GM19438 (cell line): ENCODE results near the gene RPRML.
"Not testable (repeated sequence)": the region's sequence is repeated elsewhere in the genome, so short reads cannot be mapped to it uniquely, and the experiment has no call there.

ENCODE experiments used
- ATAC-seq: cut with Tn5 transposase; IDR thresholded peaks from one replicate; pipeline ENCODE4 v1.9.1; 2021; ENCODE audit warnings: low read depth; ENCODE audit not compliant: unreplicated experiment

RPRML gene

GRCh38 chr17:46979147-46979863 is at the start of gene RPRML:
TSS of gene RPRML (minus strand) at chr17:46979253. CDS start at chr17:46979007, 246 bp downstream.
- no peak for ATAC-seq

GRCh38 chr17:47016966-47017365 is 37.9 kb upstream of the RPRML start:
- ATAC-seq = not testable (repeated sequence)

GRCh38 chr17:47013341-47013740 is 34.3 kb upstream of the RPRML start:
- no peak for ATAC-seq

GRCh38 chr17:47012457-47012856 is 33.4 kb upstream of the RPRML start:
- no peak for ATAC-seq

GRCh38 chr17:47009759-47010594 is 30.9 kb upstream of the RPRML start:
- no peak for ATAC-seq

GRCh38 chr17:47004906-47005305 is 25.9 kb upstream of the RPRML start:
- ATAC-seq = no peak

- ATAC-seq = not testable (repeated sequence)
Measured at GRCh38 chr17:47003864-47004263, 24.8 kb upstream of the RPRML start.

GRCh38 chr17:46995841-46996571 is 17.0 kb upstream of the RPRML start:
- ATAC-seq = no peak

- ATAC-seq = no peak
Measured at GRCh38 chr17:46994993-46995392, 15.9 kb upstream of the RPRML start.

GRCh38 chr17:46991617-46992016 is 12.6 kb upstream of the RPRML start:
- ATAC-seq = no peak

- no peak for ATAC-seq
Measured at GRCh38 chr17:46989637-46990431, 10.8 kb upstream of the RPRML start.

- ATAC-seq = not testable (repeated sequence)
Measured at GRCh38 chr17:46987927-46988326, 8.9 kb upstream of the RPRML start.

GRCh38 chr17:46986366-46986765 is 7.3 kb upstream of the RPRML start:
- no peak for ATAC-seq

- no peak for ATAC-seq
Measured at GRCh38 chr17:46984892-46985291, 5.8 kb upstream of the RPRML start.

- ATAC-seq = no peak
Measured at GRCh38 chr17:46984341-46984740, 5.3 kb upstream of the RPRML start.

- no peak for ATAC-seq
Measured at GRCh38 chr17:46983782-46984181, 4.7 kb upstream of the RPRML start.

GRCh38 chr17:46982577-46982976 is 3.5 kb upstream of the RPRML start:
- no peak for ATAC-seq

GRCh38 chr17:46978489-46979146 is 435 bp downstream of the RPRML start:
- no peak for ATAC-seq

GRCh38 chr17:46977750-46978488 is 1.1 kb downstream of the RPRML start:
- ATAC-seq = no peak
